Upper lobe of right lung (tissue), 1 donor: Measurements from ENCODE around the gene CAMSAP1. TPM values are rescaled to one million over a fixed set of nuclear protein-coding genes. Genes with fewer than 3 reads are reported as not detected.

Experiments used
- ATAC-seq: fragments of 200-7000 bp; cut with Tn5 transposase; one replicate; pipeline ENCODE4 v1.9.1; 2020; ENCODE audit warnings: mild to moderate bottlenecking, moderate library complexity
- DNase-seq: peaks from one replicate; pipeline ENCODE4 v3.0.0-alpha.2; 2020
- H3K27ac ChIP-seq: fragments of 200-600 bp; one replicate; pipeline ENCODE4 v1.8.0; 2022
- H3K27me3 ChIP-seq: fragments of 200-600 bp; one replicate; pipeline ENCODE4 v1.8.0; 2022; ENCODE audit warnings: mild to moderate bottlenecking
- H3K36me3 ChIP-seq: fragments of 200-600 bp; one replicate; pipeline ENCODE4 v1.8.0; 2022
- H3K4me1 ChIP-seq: fragments of 200-600 bp; one replicate; pipeline ENCODE4 v1.8.0; 2022
- H3K4me3 ChIP-seq: fragments of 200-600 bp; one replicate; pipeline ENCODE4 v1.8.0; 2022; ENCODE audit warnings: mild to moderate bottlenecking
- H3K9me3 ChIP-seq: fragments of 200-600 bp; one replicate; pipeline ENCODE4 v1.8.0; 2022
- CTCF ChIP-seq: fragments of 200-600 bp; IDR thresholded peaks from one replicate; pipeline ENCODE4 v1.8.0; 2022; ENCODE audit warnings: antibody characterized with exemption
- intact Hi-C: fragments of 100-400 bp; cut with DNase I; formaldehyde crosslinking; loops from one replicate; pipeline ENCODE4 v1.11.0; 2022
- total RNA-seq: library from RNA; stranded (reverse); fragmentation: NEBNext Ultra II Directional; extraction: Animal tissue kit (Norgen Biotek cat#: 25700); gene quantifications from one replicate; pipeline ENCODE4 v1.2.1, GENCODE V29; 2021
- donor health status: DM: no; HTN: yes; CAD: no; lungs with severe emphysema.

The CAMSAP1 gene
- total RNA-seq, 1 donor from 2014 or later: 26.5 TPM

GRCh38 chr9:135880438-135880837, 26.9 kb downstream of the CAMSAP1 start:
- Histone ChIP-seq H3K9me3 (no peaks in the 10 kb centered on the region), H3K27ac (no peak overlapping the region), H3K4me1 (peaks cover 8% of the 10 kb centered on the region), H3K27me3 (no peaks in the 10 kb centered on the region), H3K4me3 (no peak overlapping the region), H3K36me3 (peaks cover 14% of the 10 kb centered on the region)
- TF ChIP-seq CTCF: no peak
- ATAC-seq: no peak
- no peak for DNase-seq
- intact Hi-C loops: no loop called here

- no peaks in the 10 kb centered on the region for H3K4me1 ChIP-seq
- no peak for ATAC-seq
- peaks cover 14% of the 10 kb centered on the region for H3K36me3 ChIP-seq
- intact Hi-C loops: no loop called here
- no peak for TF ChIP-seq CTCF
- no peaks in the 10 kb centered on the region for H3K9me3 ChIP-seq
- no peak overlapping the region for H3K4me3 ChIP-seq
- H3K27me3 ChIP-seq: no peaks in the 10 kb centered on the region
- H3K27ac ChIP-seq: no peak overlapping the region
- DNase-seq: no peak
Measured at GRCh38 chr9:135879619-135880018, 27.7 kb downstream of the CAMSAP1 start.

GRCh38 chr9:135879237-135879601, 28.1 kb downstream of the CAMSAP1 start:
- no peak for TF ChIP-seq CTCF
- DNase-seq (no peak), ATAC-seq (no peak)
- Histone ChIP-seq H3K9me3 (no peaks in the 10 kb centered on the region), H3K27me3 (no peaks in the 10 kb centered on the region), H3K4me3 (no peak overlapping the region), H3K36me3 (peaks cover 14% of the 10 kb centered on the region), H3K27ac (no peak overlapping the region), H3K4me1 (no peaks in the 10 kb centered on the region)
- intact Hi-C loops: no loop called here

GRCh38 chr9:135878528-135879236, 28.7 kb downstream of the CAMSAP1 start:
- Histone ChIP-seq H3K4me3 (no peak overlapping the region), H3K27me3 (no peaks in the 10 kb centered on the region), H3K36me3 (peaks cover 14% of the 10 kb centered on the region), H3K27ac (no peak overlapping the region), H3K9me3 (no peaks in the 10 kb centered on the region), H3K4me1 (no peaks in the 10 kb centered on the region)
- ATAC-seq (no peak), DNase-seq (no peak)
- intact Hi-C loops: no loop called here
- TF ChIP-seq CTCF: no peak

GRCh38 chr9:135877791-135878527, 29.4 kb downstream of the CAMSAP1 start:
- DNase-seq (no peak), ATAC-seq (no peak)
- H3K36me3 ChIP-seq: peaks cover 14% of the 10 kb centered on the region
- no peaks in the 10 kb centered on the region for H3K27me3 ChIP-seq
- no peak overlapping the region for H3K27ac ChIP-seq
- intact Hi-C loops: no loop called here
- H3K9me3 ChIP-seq: no peaks in the 10 kb centered on the region
- no peak overlapping the region for H3K4me3 ChIP-seq
- no peaks in the 10 kb centered on the region for H3K4me1 ChIP-seq
- TF ChIP-seq CTCF: no peak
